SU-DHL-6 (cell line): ENCODE data around the gene PANK3.
"Not testable (repeated sequence)": the region's sequence is repeated elsewhere in the genome, so short reads cannot be mapped to it uniquely, and the experiment has no call there.

ENCODE experiments used
- H2AFZ ChIP-seq: fragments of 200-600 bp; sonication (generic); 2 replicates; pipeline ENCODE4 v1.6.1; 2014; ENCODE audit warnings: low read depth, mild to moderate bottlenecking, moderate library complexity, mixed read lengths, antibody characterized with exemption, low read length; ENCODE audit not compliant: severe bottlenecking
- H3F3A ChIP-seq: fragments of 200-600 bp; shearing (Covaris generic); 2 replicates; pipeline ENCODE4 v1.6.0; 2016; ENCODE audit warnings: antibody characterized with exemption, mild to moderate bottlenecking; ENCODE audit not compliant: insufficient read depth
- H3K27ac ChIP-seq: fragments of 200-600 bp; sonication (generic); 2 replicates; pipeline ENCODE4 v1.5.1; 2016; ENCODE audit warnings: low read depth, mild to moderate bottlenecking, low read length, moderate library complexity, mixed read lengths
- H3K27me3 ChIP-seq: fragments of 200-600 bp; sonication (generic), shearing (Covaris generic); 2 replicates; pipeline ENCODE4 v1.6.0; 2014; ENCODE audit warnings: mild to moderate bottlenecking, low read length
- H3K36me3 ChIP-seq: fragments of 200-600 bp; sonication (generic); 2 replicates; pipeline ENCODE4 v1.6.1; 2014; ENCODE audit warnings: mild to moderate bottlenecking, low read length, mixed read lengths
- H3K4me2 ChIP-seq: fragments of 300-600, 200-600 bp; shearing (Covaris generic), sonication (generic); 2 replicates; pipeline ENCODE4 v1.6.0; 2014; ENCODE audit warnings: low read length, low read depth, mild to moderate bottlenecking; ENCODE audit not compliant: poor library complexity, severe bottlenecking
- H3K4me3 ChIP-seq: fragments of 200-600 bp; sonication (generic); 2 replicates; pipeline ENCODE4 v1.5.1; 2014; ENCODE audit warnings: antibody characterized with exemption, low read length, mild to moderate bottlenecking, mixed read lengths; ENCODE audit not compliant: insufficient read depth, poor library complexity, severe bottlenecking
- H3K79me2 ChIP-seq: fragments of 200-600 bp; sonication (generic); 2 replicates; pipeline ENCODE4 v1.6.1; 2014; ENCODE audit warnings: mild to moderate bottlenecking, low read length, moderate library complexity; ENCODE audit not compliant: insufficient read depth
- H3K9ac ChIP-seq: fragments of 200-600 bp; sonication (generic); 2 replicates; pipeline ENCODE4 v1.7.0; 2014; ENCODE audit warnings: mild to moderate bottlenecking, low read length
- H3K9me2 ChIP-seq: fragments of 200-600 bp; sonication (generic); replicated peaks from 2 replicates; pipeline ENCODE4 v1.6.1; 2014; ENCODE audit warnings: low read length; ENCODE audit not compliant: insufficient read depth
- H3K9me3 ChIP-seq: fragments of 200-600 bp; sonication (generic); 2 replicates; pipeline ENCODE4 v1.6.1; 2014; ENCODE audit warnings: low read length, mixed read lengths; ENCODE audit not compliant: insufficient read depth
- H4K20me1 ChIP-seq: fragments of 200-600 bp; sonication (generic); 2 replicates; pipeline ENCODE4 v1.6.1; 2014; ENCODE audit warnings: low read depth, mild to moderate bottlenecking, antibody characterized with exemption, low read length, moderate library complexity, mixed read lengths
- EZH2phosphoT487 ChIP-seq: fragments of 200-600 bp; sonication (generic), shearing (Covaris generic); conservative IDR thresholded peaks from 2 replicates; pipeline ENCODE4 v1.6.1; 2018; ENCODE audit warnings: mild to moderate bottlenecking, antibody characterized with exemption, low read length, moderate library complexity, mixed read lengths
- TF ChIP-seq, protein P1 (sequence below): fragments of 200-600 bp; sonication (generic); IDR thresholded peaks from one replicate; pipeline ENCODE4 v1.5.1; 2017; ENCODE audit warnings: antibody characterized with exemption, mild to moderate bottlenecking, low read length, moderate library complexity; ENCODE audit not compliant: insufficient read depth, poor library complexity, severe bottlenecking

Gene PANK3

DNA sequence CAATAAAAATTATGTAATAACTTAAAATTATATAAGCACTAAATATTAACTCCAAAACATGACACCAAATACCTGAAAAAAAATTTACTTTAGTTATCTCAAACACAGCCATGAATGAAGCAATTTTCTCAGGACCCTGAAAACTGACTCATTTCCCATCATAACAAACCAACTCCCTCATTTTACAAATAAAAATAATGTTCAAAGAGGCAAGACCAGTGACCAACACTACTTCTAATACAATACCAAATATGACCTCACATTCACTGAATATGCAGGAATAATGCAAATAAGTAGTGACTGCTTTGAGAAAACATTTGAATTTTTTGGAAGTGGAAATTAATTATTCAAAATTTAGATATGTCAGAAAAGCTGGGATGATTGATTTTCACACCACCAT, 28.5 kb downstream of the PANK3 start:
- Histone ChIP-seq H3K9me3 (no peaks in the 10 kb centered on the region), H4K20me1 (0 out of 2 replicates have a peak, but pooled peaks cover 8% of the 10 kb centered on the region), H3F3A (no peaks in the 10 kb centered on the region), H3K9me2 (no peaks in the 10 kb centered on the region), H3K27me3 (no peaks in the 10 kb centered on the region), H3K9ac (no peak overlapping the region), H3K79me2 (peaks cover 5% of the 10 kb centered on the region), H3K4me2 (no peak overlapping the region), H2AFZ (no peak overlapping the region), H3K27ac (no peak overlapping the region), H3K36me3 (peaks cover 49% of the 10 kb centered on the region), H3K4me3 (no peak overlapping the region)
- TF ChIP-seq EZH2phosphoT487 = no peak
- TF ChIP-seq, protein P1, sequence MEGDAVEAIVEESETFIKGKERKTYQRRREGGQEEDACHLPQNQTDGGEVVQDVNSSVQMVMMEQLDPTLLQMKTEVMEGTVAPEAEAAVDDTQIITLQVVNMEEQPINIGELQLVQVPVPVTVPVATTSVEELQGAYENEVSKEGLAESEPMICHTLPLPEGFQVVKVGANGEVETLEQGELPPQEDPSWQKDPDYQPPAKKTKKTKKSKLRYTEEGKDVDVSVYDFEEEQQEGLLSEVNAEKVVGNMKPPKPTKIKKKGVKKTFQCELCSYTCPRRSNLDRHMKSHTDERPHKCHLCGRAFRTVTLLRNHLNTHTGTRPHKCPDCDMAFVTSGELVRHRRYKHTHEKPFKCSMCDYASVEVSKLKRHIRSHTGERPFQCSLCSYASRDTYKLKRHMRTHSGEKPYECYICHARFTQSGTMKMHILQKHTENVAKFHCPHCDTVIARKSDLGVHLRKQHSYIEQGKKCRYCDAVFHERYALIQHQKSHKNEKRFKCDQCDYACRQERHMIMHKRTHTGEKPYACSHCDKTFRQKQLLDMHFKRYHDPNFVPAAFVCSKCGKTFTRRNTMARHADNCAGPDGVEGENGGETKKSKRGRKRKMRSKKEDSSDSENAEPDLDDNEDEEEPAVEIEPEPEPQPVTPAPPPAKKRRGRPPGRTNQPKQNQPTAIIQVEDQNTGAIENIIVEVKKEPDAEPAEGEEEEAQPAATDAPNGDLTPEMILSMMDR = no peak

DNA sequence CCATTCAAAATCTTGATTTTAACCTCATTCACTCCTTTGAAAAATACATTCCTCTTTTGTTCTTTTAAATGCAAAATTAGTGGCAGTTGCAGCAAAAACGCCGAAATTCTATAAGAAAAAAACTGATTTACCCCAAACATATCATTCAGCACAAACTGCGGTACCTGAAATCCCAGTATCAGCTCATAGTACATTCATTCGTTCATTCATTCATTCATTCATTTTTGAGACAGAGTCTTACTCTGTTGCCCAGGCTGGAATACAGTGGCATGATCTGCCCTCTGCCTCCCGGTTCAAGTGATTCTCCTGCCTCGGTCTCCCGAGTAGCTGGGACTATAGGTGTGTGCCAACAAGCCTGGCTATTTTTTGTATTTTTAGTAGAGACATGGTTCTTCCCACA, 29.6 kb downstream of the PANK3 start:
- Histone ChIP-seq H3K36me3 (peaks cover 44% of the 10 kb centered on the region), H3K27me3 (no peaks in the 10 kb centered on the region), H4K20me1 (0 out of 2 replicates have a peak, but pooled peaks cover 8% of the 10 kb centered on the region)

GRCh38 chr5:168537176-168537575, 42.0 kb downstream of the PANK3 start:
- H3K4me3 ChIP-seq = no peak overlapping the region
- no peaks in the 10 kb centered on the region for H4K20me1 ChIP-seq
- H3K27ac ChIP-seq = no peak overlapping the region

More for the DNA sequence above, 29.6 kb downstream of the PANK3 start:
- TF ChIP-seq, protein P1 = no peak
- no peak for TF ChIP-seq EZH2phosphoT487
- Histone ChIP-seq H2AFZ (no peak overlapping the region), H3F3A (0 out of 2 replicates have a peak, but pooled peaks cover 4% of the 10 kb centered on the region), H3K27ac (no peak overlapping the region), H3K9me2 (no peaks in the 10 kb centered on the region), H3K4me3 (no peak overlapping the region), H3K4me2 (no peak overlapping the region), H3K9me3 (no peaks in the 10 kb centered on the region), H3K9ac (no peak overlapping the region), H3K79me2 (peaks cover 5% of the 10 kb centered on the region)

GRCh38 chr5:168534351-168534750, 44.8 kb downstream of the PANK3 start:
- H3K79me2 ChIP-seq, H3K9me2 ChIP-seq, H3K36me3 ChIP-seq, H3K27me3 ChIP-seq, H3F3A ChIP-seq, H2AFZ ChIP-seq, H3K27ac ChIP-seq, H3K9me3 ChIP-seq, H3K4me3 ChIP-seq, H3K9ac ChIP-seq, H4K20me1 ChIP-seq, H3K4me2 ChIP-seq: not testable (repeated sequence)

More at GRCh38 chr5:168537176-168537575, 42.0 kb downstream of the PANK3 start:
- H3K9me2 ChIP-seq = no peaks in the 10 kb centered on the region
- no peaks in the 10 kb centered on the region for H3K36me3 ChIP-seq
- H3K9ac ChIP-seq = no peak overlapping the region
- no peak overlapping the region for H2AFZ ChIP-seq
- no peaks in the 10 kb centered on the region for H3K27me3 ChIP-seq
- no peaks in the 10 kb centered on the region for H3K9me3 ChIP-seq
- TF ChIP-seq, protein P1 = no peak
- no peak for TF ChIP-seq EZH2phosphoT487
- H3F3A ChIP-seq = no peaks in the 10 kb centered on the region
- no peak overlapping the region for H3K4me2 ChIP-seq
- no peaks in the 10 kb centered on the region for H3K79me2 ChIP-seq
